Endothelial cell of umbilical vein (primary cell): Measurements from ENCODE around the gene CEACAM7. TPM values are rescaled to one million over a fixed set of nuclear protein-coding genes. Genes with fewer than 3 reads are reported as not detected.

ENCODE experiments used
- BruUV-seq: library from RNA; stranded (reverse); fragments of 400-500 nt; replicated peaks from 2 replicates; lab custom pipeline; 2021; lab: Mats Ljungman, UMichigan
- CTCF ChIA-PET: fragments of 300-600, 350-600 bp; sonication (Branson Sonifier 250); formaldehyde crosslinking; loops from one replicate; lab custom pipeline; 2021; ENCODE audit warnings: antibody characterized with exemption, inconsistent platforms; lab: Charles Lee
- POLR2A ChIA-PET: fragments of 300-600, 350-600 bp; sonication (Branson Sonifier 250); formaldehyde crosslinking; loops from one replicate; lab custom pipeline; 2021; ENCODE audit warnings: antibody characterized with exemption, inconsistent platforms; lab: Charles Lee
- DNase-seq: peaks from one replicate; pipeline ENCODE4 v3.0.0-alpha.2; 2011; ENCODE audit warnings: low read depth, low spot score
- FAIRE-seq: peaks from 2 replicates; lab custom pipeline; 2011; peaks lifted over from hg19 to GRCh38; lab: Jason Lieb, UNC
- H2AFZ ChIP-seq: 2 replicates; pipeline ENCODE4 v1.6.0; 2012; ENCODE audit warnings: low read depth, low read length, control low read depth, inconsistent platforms
- H3K27ac ChIP-seq: 2 replicates; pipeline ENCODE4 v1.5.1; 2011; ENCODE audit warnings: low read depth, mild to moderate bottlenecking, control low read depth, low read length, moderate library complexity; ENCODE audit not compliant: insufficient read depth
- H3K27me3 ChIP-seq, 2 experiments: 2 replicates each; pipeline versions ENCODE4 v1.6.0 to v1.6.1; 2011; ENCODE audit warnings: low read length in 2 of 2, mixed read lengths in 1 of 2; ENCODE audit not compliant: control insufficient read depth in 2 of 2, insufficient read depth in 2 of 2
- H3K36me3 ChIP-seq, 2 experiments: 2 replicates in 1 of 2; 3 replicates in 1 of 2; pipeline ENCODE4 v1.5.1; 2011; ENCODE audit warnings: low read length in 2 of 2, mild to moderate bottlenecking in 1 of 2, moderate library complexity in 1 of 2; ENCODE audit not compliant: control insufficient read depth in 2 of 2, insufficient read depth in 2 of 2; ENCODE audit errors: extremely low read depth in 1 of 2
- H3K4me1 ChIP-seq: 3 replicates; pipeline ENCODE4 v1.5.1; 2011; ENCODE audit warnings: mild to moderate bottlenecking, low read length; ENCODE audit not compliant: control insufficient read depth, insufficient read depth; ENCODE audit errors: extremely low read depth
- H3K4me2 ChIP-seq: 2 replicates; pipeline ENCODE4 v1.6.1; 2011; ENCODE audit warnings: low read length, control low read depth, mixed read lengths; ENCODE audit not compliant: insufficient read depth
- H3K4me3 ChIP-seq, 3 experiments: fragments of 200-600 bp in 1 of 3; sonication (generic), shearing (Covaris generic) in 1 of 3; replicated peaks in 1 of 3; 2 replicates each; pipeline ENCODE4 v1.5.1; 2011 to 2016; ENCODE audit warnings: control low read depth in 3 of 3, low read length in 3 of 3, mild to moderate bottlenecking in 2 of 3, inconsistent platforms in 1 of 3, low read depth in 1 of 3, moderate library complexity in 1 of 3; ENCODE audit not compliant: insufficient read depth in 1 of 3
- H3K79me2 ChIP-seq: 2 replicates; pipeline ENCODE4 v1.6.0; 2012; ENCODE audit warnings: low read length, inconsistent platforms; ENCODE audit not compliant: control insufficient read depth, insufficient read depth
- H3K9ac ChIP-seq: replicated peaks from 2 replicates; pipeline ENCODE3; 2011; ENCODE audit warnings: low read length, control low read depth; ENCODE audit not compliant: insufficient read depth; ENCODE audit errors: extremely low read depth
- H3K9me1 ChIP-seq: replicated peaks from 3 replicates; pipeline ENCODE4 v1.6.0; 2011; ENCODE audit warnings: mild to moderate bottlenecking, low read length; ENCODE audit not compliant: control insufficient read depth, insufficient read depth; ENCODE audit errors: extremely low read depth
- H3K9me3 ChIP-seq: replicated peaks from 2 replicates; pipeline ENCODE4 v1.5.1; 2012; ENCODE audit warnings: low read length, inconsistent platforms; ENCODE audit not compliant: control insufficient read depth, insufficient read depth
- H4K20me1 ChIP-seq: replicated peaks from 2 replicates; pipeline ENCODE3; 2011; ENCODE audit warnings: mild to moderate bottlenecking, low read length; ENCODE audit not compliant: control insufficient read depth, insufficient read depth; ENCODE audit errors: extremely low read depth
- EZH2 ChIP-seq: IDR thresholded peaks from 2 replicates; pipeline ENCODE4 v1.6.1; 2012; ENCODE audit warnings: borderline replicate concordance, low read depth, mild to moderate bottlenecking, moderate library complexity, low read length, inconsistent platforms; ENCODE audit not compliant: severe bottlenecking
- FOS ChIP-seq: IDR thresholded peaks from 2 replicates; pipeline ENCODE4 v1.6.1; 2011; ENCODE audit warnings: mild to moderate bottlenecking, low read length, moderate library complexity, borderline replicate concordance; ENCODE audit not compliant: insufficient read depth
- GATA2 ChIP-seq: IDR thresholded peaks from 2 replicates; pipeline ENCODE4 v1.7.0; 2011; ENCODE audit warnings: low read depth, mild to moderate bottlenecking, moderate library complexity, mixed read lengths, low read length; ENCODE audit not compliant: insufficient read length, insufficient read depth
- JUN ChIP-seq: IDR thresholded peaks from 2 replicates; pipeline ENCODE4 v1.6.1; 2011; ENCODE audit warnings: borderline replicate concordance, low read depth; ENCODE audit not compliant: insufficient read length, insufficient read depth
- MYC ChIP-seq: IDR thresholded peaks from one replicate; pipeline ENCODE4 v1.6.1; 2011; ENCODE audit warnings: mild to moderate bottlenecking, low read depth, low read length
- POLR2A ChIP-seq: IDR thresholded peaks from 2 replicates; pipeline ENCODE4 v1.6.1; 2012; ENCODE audit warnings: low read depth, mild to moderate bottlenecking, control low read depth, low read length
- POLR2AphosphoS5 ChIP-seq: IDR thresholded peaks from 2 replicates; pipeline ENCODE4 v1.6.1; 2012; ENCODE audit warnings: low read depth, mild to moderate bottlenecking, control low read depth, low read length, moderate library complexity; ENCODE audit not compliant: insufficient read depth
- dilution Hi-C: fragments of 300-500 bp; cut with MboI; formaldehyde crosslinking; loops from one replicate; pipeline ENCODE4 v1.15.0; 2019; ENCODE audit warnings: low sequenced_read_pairs; ENCODE audit not compliant: extremely low pct_ligation_motif_present
- intact Hi-C: fragments of 100-400 bp; cut with micrococcal nuclease; formaldehyde crosslinking; loops from one replicate; pipeline ENCODE4 v1.10.0; 2022
- polyA plus RNA-seq, 4 experiments: library from polyadenylated mRNA; depleted of rRNA in 3 of 4; stranded (reverse) in 3 of 4; unstranded in 1 of 4; fragments of >200 nt; gene quantifications; 2 replicates each; pipeline versions ENCODE4 v1.2.1 to v1.2.3, GENCODE V29; 2011 to 2012; ENCODE audit warnings: missing spikeins in 1 of 4
- total RNA-seq: library from RNA; stranded (reverse); gene quantifications from 2 replicates; pipeline ENCODE4 v1.2.3, GENCODE V29; 2021
- TF ChIP-seq, protein P1 (sequence below), 2 donors: IDR thresholded peaks; 1 replicate in 1 of 2; 2 replicates in 1 of 2; pipeline ENCODE4 v1.5.1; 2011; ENCODE audit warnings: low read length in 2 of 2, mild to moderate bottlenecking in 2 of 2, moderate library complexity in 2 of 2, control low read depth in 1 of 2, inconsistent platforms in 1 of 2, low read depth in 1 of 2; ENCODE audit not compliant: insufficient read depth in 1 of 2; ENCODE audit errors: extremely low read depth in 1 of 2
- TF ChIP-seq, protein P2 (sequence below): IDR thresholded peaks from 2 replicates; pipeline ENCODE4 v1.6.1; 2011; ENCODE audit not compliant: insufficient read depth, insufficient read length

CEACAM7 gene
- total and polyA plus RNA-seq, 2 donors (not counting 3 experiments of a cell fraction or from before 2014, with no cell fraction given), result 0.03 TPM; not detected in 1

- H3K9me1 ChIP-seq, result no peaks in the 10 kb centered on the region
- H3K9me3 ChIP-seq, result no peaks in the 10 kb centered on the region
- dilution Hi-C loops (no loop called here), intact Hi-C loops (no loop called here)
- FAIRE-seq (no peak), DNase-seq (no peak)
- H3K36me3 ChIP-seq, result no peaks in the 10 kb centered on the region
- no peak overlapping the region for H3K27ac ChIP-seq
- H3K79me2 ChIP-seq, result no peaks in the 10 kb centered on the region
- no peak overlapping the region for H2AFZ ChIP-seq
- H3K4me1 ChIP-seq, result no peaks in the 10 kb centered on the region
- peaks cover 1 to 2% of the 10 kb centered on the region in 2 experiments for H3K27me3 ChIP-seq
- CTCF ChIA-PET, result interaction anchor here (1.1 to 1.2 kb wide), 2 partner anchors 9 to 70 kb away, joined by 3 to 8 read pairs; no protein-coding TSS in a partner anchor
- H4K20me1 ChIP-seq, result no peaks in the 10 kb centered on the region
- H3K4me2 ChIP-seq, result no peak overlapping the region
- TF ChIP-seq POLR2A, result no peak
- TF ChIP-seq POLR2AphosphoS5, result no peak
- no peak for TF ChIP-seq FOS
- no peak for TF ChIP-seq GATA2
- TF ChIP-seq, protein P1, sequence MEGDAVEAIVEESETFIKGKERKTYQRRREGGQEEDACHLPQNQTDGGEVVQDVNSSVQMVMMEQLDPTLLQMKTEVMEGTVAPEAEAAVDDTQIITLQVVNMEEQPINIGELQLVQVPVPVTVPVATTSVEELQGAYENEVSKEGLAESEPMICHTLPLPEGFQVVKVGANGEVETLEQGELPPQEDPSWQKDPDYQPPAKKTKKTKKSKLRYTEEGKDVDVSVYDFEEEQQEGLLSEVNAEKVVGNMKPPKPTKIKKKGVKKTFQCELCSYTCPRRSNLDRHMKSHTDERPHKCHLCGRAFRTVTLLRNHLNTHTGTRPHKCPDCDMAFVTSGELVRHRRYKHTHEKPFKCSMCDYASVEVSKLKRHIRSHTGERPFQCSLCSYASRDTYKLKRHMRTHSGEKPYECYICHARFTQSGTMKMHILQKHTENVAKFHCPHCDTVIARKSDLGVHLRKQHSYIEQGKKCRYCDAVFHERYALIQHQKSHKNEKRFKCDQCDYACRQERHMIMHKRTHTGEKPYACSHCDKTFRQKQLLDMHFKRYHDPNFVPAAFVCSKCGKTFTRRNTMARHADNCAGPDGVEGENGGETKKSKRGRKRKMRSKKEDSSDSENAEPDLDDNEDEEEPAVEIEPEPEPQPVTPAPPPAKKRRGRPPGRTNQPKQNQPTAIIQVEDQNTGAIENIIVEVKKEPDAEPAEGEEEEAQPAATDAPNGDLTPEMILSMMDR (IDR thresholded peaks at IDR 0.05; ENCODE audit: extremely low read depth in 1 of 2, insufficient read depth in 1 of 2, low read depth in 1 of 2, low read length in 2 of 2), result no peak
- TF ChIP-seq JUN, result no peak
- TF ChIP-seq MYC, result no peak
- TF ChIP-seq, protein P2, sequence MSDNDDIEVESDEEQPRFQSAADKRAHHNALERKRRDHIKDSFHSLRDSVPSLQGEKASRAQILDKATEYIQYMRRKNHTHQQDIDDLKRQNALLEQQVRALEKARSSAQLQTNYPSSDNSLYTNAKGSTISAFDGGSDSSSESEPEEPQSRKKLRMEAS, result no peak
- no peak for TF ChIP-seq EZH2
- no peak overlapping the region for H3K4me3 ChIP-seq
- BruUV-seq, result no TSS peak
- POLR2A ChIA-PET, result no interaction called here
- H3K9ac ChIP-seq, result no peak overlapping the region
These were observed 50.6 kb downstream of the CEACAM7 start for GRCh38 chr19:41637484-41637883.
